Fibroblast of lung (primary cell): ENCODE measurements around the gene MDM1.

Source experiments
- CTCF ChIP-seq, 2 donors: IDR thresholded peaks in 1 of 2; conservative IDR thresholded peaks in 1 of 2; 1 replicate in 1 of 2; 2 replicates in 1 of 2; pipeline ENCODE4 v1.5.1; 2011 to 2012; ENCODE audit warnings: low read length in 2 of 2, control low read depth in 1 of 2, inconsistent platforms in 1 of 2, low read depth in 1 of 2, mild to moderate bottlenecking in 1 of 2
- EZH2 ChIP-seq: IDR thresholded peaks from 2 replicates; pipeline ENCODE4 v1.5.1; 2012; ENCODE audit warnings: low read length, control low read depth, mild to moderate bottlenecking; ENCODE audit errors: missing control alignments

GRCh38 chr12:68359674-68360073, 27.5 kb upstream of the MDM1 start:
- TF ChIP-seq EZH2 (no peak), CTCF (conservative IDR thresholded peaks at IDR 0.05 in 1 of 2, IDR thresholded peaks at IDR 0.05 in 1 of 2; ENCODE audit: low read depth in 1 of 2, low read length in 2 of 2) (no peak)
